Ureter (tissue), 1 donor: ENCODE measurements around the gene PDXP. TPM values are rescaled to one million over a fixed set of nuclear protein-coding genes. Genes with fewer than 3 reads are reported as not detected.
"Not testable (repeated sequence)": the region's sequence is repeated elsewhere in the genome, so short reads cannot be mapped to it uniquely, and the experiment has no call there.

ENCODE experiments used
- DNase-seq: peaks from one replicate; pipeline ENCODE4 v3.0.0-alpha.2; 2020; ENCODE audit warnings: low spot score
- total RNA-seq: library from RNA; stranded (reverse); gene quantifications from one replicate; pipeline ENCODE4 v1.2.4, GENCODE V29; 2023
- donor health status: DM: yes; HTN: yes; CAD: no.

Gene PDXP
- total RNA-seq, 1 donor from 2014 or later = 5.2 TPM

DNA sequence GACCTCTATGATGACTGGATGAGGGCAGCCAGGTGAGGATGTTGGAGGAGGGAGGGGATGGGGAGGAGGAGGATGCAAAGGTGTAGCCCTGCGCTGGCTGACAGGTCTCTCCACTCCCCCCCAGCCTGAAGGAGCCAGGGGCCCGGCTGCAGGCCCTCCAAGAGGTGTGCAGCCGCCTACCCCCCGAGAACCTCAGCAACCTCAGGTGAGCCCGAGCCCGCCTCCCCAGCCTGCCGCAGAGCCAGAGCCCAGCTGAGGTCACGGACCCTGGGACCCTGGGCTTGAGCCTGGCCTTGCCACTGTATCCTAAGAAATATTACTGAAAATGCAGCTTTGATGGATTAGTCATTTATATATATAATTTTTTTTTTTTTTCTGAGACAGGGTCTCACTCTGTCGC is 11.2 kb upstream of the PDXP start:
- no peak for DNase-seq

DNA sequence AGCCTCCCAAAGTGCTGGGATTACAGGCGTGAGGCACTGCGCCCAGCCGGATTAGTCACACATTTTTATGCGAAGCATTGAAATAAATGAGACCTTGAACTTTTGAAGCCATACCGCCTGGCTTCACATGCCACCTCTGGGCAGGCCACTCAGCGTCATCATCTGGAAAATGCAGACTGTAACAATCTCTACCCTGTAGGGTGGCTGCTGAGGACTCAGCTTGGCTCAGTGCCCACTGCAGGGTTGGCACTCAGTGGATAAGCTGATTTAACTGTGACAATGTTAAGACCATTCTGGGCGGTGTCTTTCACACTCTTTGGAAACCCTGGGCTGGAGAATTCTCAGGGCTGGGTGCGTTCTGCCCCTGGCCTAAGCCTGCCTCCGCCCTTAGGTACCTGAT is 10.6 kb upstream of the PDXP start:
- no peak for DNase-seq

DNA sequence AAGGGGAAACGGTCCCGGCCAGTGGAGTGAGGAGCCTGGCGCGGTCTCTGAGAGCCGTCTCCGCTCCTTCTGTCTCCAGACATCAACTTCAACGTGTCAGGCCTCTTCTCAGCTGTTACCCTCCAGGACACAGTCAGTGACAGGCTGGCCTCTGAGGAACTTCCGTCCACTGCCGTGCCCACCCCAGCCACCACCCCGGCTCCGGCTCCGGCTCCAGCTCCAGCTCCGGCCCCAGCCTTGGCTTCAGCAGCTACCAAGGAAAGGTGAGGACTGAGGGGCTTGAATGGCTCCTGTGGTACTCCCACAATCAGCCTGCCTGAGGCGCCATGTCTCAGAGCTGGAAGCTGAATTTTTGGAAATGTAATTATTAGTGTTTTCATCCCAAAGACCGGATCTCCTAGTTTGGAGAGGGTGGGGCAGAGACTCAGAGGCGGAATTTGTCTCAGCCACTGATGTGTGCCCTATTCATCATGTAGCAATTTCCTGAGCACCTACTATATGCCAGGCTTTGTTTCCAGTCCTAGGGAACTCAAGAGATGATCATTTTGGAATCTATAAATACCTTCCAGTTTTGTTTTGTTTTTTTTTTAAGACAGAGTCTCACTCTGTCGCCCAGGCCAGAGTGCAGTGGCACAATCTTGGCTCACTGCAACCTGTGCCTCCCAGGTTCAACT is 7.9 kb upstream of the PDXP start:
- DNase-seq = no peak

DNA sequence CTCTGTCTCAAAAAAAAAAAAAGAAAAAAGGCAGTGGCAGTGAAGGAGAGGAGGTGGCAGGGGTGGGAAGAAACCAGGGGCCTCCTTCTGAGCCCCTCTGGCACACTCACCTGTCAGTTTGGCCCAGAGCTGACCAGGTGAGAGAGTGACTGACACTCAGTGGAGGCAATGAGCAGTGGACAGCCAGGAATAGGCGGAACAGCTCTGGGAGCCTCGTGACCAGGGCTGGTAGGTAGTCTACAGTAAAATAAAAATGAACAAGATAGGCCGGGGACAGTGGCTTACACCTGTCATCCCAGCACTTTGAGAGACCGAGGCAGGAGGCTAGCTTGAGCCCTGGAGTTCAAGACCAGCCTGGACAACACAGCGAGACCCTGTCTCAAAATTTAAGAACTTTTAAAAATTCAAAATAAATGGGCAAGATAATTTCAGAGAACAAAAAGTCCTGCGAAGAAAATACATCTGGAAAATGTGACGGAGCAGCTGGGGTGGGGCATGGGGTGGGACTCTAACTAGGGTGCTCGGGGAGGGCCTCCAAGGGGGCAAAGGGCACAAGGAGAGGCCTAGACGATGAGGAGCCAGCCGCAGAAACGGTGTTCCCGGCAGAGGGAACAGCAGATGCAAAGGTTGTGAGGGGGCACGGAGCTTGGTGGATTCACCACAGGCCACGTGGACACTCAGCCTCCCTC is 3.8 kb upstream of the PDXP start:
- DNase-seq = no peak

DNA sequence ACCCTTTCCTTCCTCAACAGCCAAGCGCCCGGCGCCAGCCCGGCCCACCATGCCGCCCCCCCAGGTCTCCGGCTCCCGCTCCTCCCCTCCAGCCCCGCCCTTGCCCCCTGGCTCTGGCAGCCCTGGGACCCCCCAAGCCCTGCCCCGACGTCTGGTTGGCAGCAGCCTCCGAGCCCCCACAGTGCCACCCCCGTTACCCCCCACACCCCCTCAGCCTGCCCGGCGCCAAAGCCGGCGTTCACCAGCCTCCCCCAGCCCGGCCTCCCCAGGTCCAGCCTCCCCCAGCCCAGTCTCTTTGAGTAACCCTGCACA is 3.3 kb upstream of the PDXP start:
- DNase-seq = no peak

DNA sequence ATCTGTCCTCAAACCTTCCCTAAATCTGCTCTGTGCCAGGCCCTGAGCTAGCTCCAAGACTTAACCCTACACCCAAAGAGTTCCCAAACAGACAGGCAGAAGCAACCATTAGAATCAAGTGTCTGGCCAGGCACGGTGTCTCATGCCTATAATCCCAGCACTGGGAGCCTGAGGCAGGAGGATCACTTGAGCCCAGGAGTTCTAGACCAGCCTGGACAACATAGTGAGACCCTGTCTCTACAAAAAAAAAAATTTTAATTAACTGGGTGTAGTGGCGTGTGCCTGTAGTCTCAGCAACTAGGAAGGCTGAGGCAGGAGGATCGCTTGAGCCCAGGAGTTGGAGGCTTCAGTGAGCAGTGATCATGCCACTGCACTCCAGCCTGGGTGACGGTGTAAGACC is 1.9 kb upstream of the PDXP start:
- not testable (repeated sequence) for DNase-seq

DNA sequence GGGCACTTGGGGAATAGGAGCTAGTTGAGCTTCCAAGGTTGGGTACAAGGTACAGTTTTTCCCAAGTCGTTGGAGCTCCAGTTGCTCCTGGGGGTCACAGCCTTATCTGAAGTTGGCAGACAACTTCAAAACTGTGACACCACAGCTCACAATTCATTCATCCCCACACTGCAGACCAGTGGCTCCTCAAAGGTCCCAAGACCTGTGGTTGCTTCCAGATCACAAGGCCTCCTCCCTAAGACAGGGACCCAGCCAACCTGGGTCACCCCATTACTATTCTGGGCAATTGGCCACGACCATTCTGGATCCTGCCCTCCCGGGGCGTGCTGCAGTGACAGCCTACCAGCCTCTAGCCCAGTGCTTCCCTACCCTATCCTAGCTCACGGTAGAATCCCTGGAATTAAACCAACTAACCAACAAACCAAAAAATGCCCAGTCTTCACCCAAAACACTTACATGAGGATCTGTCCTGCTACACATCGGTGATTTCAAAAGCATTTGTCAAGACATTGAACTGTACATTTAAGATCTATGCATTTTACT is 862 bp upstream of the PDXP start:
- no peak for DNase-seq

DNA sequence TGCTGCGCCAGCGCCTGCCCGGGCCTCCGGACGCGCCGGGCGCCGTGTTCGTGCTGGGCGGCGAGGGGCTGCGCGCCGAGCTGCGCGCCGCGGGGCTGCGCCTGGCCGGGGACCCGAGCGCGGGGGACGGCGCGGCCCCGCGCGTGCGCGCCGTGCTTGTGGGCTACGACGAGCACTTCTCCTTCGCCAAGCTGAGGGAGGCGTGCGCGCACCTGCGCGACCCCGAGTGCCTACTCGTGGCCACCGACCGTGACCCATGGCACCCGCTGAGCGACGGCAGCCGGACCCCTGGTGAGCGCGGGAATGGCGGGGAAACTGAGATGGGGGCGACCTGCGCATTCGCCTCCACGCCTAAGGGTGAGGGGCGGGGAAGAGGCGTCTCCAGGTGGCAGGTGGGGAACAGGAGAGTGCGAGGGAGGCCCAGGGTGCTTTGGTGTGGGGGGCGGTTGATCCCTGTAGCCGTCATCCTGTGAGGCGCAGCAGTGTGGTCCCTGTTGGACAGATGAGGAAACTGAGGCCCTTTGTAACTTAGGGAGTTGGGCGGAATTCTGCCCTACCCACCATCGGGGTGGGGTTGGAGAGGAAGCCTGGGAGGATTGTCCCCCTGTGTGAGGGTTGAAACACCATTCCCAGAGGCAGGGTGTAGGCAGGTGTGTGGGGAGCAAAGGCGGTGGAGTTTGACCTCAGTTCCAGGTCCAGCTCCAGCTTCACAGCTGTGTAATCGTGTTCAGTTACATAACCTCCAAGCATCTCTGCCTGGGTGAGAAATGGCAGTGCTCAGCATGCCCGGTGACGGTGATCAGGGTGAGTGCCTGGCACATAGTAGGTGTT is 758 bp downstream of the PDXP start:
- DNase-seq = no peak

DNA sequence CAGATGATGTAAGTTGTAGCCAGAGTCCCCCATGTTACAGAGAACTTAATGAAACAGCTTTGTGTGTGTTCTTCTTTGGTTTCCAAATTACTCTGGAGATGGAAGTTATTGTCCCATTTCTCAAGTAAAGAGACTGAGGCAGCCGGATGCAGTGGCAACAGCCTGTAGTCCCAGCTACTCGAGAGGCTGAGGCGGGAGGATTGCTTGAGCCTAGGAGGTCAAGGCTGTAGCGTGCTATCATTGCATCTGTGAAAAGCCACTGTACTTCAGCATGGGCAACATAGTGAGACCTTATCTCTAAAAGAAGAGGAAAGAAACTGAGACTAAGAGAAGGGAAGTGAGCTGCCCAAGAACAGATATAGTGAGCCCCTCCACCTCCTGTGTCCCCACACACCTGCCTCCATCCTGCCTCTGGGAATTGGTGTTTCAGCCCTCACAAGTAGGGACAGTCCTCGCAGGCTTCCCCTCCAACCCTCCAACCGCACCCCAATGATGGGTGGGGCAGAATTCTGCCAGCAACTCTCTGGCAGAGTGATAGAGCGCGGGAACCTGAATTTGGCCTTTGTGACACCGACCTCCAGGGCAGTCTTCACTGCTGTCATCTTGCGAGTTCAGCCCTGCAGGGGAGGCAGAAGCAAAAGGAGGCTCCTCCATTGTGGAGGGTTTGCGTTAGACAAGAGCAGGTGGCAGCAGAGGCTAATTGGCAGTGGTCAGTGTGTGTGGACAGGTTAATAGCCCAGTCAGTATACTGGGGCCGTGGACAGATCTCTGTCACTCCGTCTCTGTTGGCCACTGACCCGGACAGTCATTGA is 1.6 kb downstream of the PDXP start:
- no peak for DNase-seq

DNA sequence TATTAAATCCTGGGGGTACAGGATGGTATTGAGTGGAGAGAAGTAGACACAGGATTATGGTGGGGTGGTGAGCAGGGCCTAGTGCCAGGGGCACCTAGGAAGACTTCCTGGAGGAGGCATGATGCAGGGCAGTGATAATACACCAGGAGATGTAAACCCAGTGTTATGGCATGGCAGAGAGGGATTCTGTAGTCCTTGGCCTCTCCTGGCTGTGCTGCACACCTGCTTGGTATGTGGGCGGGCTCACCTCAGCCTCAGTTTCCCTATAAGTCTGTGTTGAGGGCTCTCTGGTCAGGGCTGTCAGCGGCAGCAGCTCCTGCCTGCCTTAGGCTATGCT is 2.2 kb downstream of the PDXP start:
- DNase-seq = no peak

DNA sequence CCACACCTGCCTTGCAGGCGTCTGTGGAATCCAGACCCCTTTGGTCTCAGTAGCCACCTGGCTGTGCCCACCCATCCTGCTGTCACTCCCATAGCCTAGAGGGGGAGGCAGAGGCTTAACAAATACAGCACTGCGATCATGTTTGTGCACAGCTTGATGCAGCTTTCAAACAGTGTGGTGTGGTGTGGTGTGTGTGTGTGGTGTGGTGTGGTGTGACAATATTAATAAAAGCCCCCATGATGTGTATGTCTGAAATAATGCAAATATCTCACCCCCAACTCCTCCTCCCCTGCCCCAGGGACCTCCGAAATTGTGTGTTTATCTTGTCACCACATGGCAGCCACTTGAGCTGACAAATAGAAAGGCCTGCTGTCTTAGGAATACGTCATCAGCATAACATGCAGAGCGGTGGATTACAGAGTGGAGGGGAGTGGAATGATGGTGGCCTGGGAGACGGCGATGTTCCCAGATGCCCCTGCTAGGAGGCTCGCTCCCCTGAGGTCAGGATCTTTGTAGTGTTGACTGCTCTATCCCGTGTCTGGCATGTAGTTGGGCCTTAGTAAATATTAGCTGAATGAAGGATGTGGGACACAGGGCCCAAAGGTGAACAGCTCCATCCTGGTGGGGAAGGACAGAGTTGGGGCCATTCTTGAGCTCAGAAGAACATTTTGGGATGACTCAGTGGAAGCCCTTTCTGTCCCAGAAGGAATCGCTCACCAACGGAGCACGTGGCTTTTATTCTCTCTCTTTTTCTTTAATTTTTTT is 2.8 kb downstream of the PDXP start:
- no peak for DNase-seq

DNA sequence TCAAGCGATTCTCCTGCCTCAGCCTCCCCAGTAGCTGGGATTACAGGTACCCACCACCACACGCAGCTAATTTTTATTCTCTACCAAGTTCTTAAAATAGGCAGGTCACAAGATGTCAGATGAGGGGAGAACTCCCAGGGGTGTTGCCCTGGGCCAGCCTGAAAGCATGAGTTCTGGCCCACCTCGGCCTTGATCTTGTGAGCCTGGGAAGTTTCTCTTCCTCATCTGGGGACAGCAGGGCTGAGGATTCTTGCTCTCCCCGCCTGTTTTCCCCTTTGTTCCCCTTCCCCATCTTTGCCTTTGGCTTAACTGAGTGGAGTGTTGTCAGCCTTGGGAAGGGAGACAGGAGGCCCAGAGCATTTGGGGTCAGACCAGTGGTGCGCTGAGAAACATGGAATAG is 3.5 kb downstream of the PDXP start:
- no peak for DNase-seq

DNA sequence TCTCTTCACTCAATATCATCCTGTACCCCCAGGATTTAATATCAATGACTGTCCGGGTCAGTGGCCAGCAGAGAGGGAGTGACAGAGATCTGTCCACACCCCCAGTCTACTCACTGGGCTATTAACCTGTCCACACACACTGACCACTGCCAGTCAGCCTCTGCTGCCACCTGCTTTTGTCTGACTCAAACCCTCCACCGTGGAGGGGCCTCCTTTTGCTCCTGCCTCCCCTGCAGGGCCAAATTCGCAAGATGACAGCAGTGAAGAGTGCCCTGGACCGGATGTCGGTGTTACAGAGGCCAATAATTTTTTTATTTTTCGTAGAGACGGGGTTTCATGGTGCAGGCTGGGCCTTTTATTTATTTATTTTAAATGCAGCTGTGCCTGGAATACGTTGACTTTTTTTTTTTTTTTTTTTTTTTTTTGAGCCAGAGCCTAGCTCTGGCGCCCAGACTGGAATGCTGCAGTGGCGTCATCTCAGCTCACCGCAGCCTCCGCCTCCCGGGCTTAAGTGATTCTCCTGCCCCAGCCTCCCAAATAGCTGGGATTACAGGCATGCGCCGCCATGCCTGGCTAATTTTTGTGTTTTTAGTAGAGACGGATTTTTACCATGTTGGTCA is 5.1 kb downstream of the PDXP start:
- no peak for DNase-seq

DNA sequence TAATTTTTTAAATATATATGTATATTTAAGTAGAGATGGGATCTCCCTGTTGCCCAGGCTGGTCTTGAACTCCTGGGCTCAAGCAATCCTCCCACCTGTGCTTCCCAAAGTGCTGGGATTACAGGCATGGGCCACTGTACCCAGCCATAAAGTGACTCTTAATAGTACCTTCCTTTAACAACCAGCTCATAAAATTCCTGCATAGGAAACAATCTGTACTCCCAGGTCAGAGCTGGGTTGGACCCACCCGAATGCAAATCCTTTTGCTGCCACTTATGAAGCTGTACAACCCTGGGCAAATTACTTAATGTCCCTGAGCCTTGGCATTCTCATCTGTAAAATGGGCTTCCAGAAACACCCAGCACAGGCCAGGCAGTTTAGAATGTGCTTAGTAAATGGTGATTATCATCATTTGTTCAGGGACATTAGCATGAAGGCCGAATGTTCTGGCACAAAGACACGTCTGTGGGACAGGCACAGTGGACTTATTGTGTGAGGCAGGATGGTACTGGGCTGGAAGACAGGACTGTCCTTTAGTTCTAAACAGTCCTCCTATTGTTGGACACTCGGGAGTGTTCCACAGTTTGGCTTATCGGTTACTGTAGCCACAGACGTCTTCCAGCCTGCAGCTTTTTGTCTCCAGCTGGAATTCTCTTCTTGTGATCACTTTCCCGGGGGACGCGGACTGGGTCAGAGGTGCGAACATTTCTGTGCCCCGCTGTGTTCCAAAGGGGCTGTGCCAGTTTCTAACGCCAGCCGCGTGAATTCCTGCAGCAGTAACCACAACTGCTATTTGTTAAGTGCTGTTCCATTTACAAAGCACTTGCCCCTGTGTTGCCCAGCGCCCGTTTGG is 6.0 kb downstream of the PDXP start:
- no peak for DNase-seq

DNA sequence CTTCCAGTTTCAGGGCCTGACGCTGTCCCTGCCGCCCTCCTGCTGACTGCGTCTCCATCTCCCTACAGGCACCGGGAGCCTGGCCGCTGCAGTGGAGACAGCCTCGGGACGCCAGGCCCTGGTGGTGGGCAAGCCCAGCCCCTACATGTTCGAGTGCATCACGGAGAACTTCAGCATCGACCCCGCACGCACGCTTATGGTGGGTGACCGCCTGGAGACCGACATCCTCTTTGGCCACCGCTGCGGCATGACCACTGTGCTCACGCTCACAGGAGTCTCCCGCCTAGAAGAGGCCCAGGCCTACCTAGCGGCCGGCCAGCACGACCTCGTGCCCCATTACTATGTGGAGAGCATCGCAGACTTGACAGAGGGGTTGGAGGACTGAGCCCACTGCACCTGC is 7.0 kb downstream of the PDXP start:
- DNase-seq = no peak

DNA sequence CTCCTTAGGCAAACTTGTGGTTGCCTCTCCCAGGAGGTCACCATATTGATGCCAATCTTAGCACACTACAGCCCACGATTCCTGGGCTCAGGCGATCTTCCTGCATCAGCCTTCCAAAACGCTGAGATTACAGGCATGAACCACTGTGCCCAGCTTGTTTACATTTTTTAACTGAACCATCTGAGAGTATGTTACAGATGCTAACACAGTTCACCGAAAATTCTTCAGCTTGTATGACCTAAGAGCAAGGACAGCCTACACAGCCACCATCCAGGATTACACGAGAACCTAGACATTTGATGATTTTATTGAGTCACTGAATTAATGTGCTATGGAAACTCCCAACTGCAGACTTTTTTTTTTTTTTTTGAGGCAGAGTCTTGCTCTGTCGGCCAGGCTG is 11.1 kb downstream of the PDXP start:
- no peak for DNase-seq

DNA sequence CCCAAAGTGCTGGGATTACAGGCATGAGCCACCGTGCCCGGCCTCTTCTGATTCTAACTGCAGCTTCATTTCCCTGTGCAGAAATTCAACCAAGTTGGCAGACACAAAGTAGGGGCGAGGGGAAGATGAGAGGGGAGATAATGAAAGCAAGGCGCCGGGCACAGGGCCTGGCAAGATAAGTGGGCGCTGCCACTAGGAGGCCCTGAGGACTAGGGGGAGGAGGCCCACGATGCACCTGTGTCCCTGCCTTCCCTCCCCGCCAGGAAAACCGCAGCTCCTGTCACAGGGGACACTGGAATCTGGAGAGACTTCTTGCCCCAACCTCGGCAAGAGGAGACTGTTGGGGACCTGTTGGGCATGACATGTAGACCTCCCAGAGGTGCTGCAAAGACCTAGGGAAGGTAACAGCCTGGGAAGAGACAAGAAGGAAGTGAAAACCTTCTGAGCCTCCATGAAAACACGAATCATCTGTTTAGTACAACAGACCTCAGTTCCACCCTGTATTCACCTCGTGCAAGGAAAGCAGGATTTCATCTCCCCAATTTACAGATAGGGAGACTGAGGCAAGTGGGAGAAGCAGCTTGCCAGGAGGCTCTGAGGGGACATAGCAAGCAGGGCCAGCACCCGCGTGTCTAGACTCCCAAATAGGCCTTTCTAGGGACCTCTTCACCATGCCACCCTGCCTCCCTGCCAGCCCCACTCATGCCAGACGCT is 13.8 kb downstream of the PDXP start:
- no peak for DNase-seq

DNA sequence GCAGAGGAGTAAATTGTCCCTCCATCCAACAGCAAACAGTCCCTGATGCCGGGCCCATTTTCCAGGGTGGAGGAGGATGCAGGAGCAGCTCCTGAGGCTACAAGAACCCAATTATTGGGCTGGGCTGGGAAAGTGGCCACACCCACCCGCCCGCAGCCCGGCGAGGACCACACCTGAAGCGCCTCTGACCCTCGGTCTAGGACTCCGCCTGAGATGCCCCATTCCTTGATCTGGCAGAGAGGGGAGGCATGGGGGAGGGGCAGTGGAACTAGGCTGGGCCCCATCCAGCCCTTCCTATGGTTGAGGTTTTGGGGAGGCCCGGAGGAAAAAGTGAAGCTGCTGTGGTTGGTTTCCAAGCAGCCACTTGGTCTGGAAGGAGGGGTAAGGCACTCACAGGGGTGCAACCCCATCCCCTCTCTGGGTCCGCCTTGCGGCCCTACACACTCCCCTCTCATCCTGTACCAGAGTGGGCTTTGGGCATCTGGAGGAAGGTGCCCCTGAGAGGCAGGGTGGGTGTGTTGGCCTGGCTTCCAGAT is 14.5 kb downstream of the PDXP start:
- DNase-seq = no peak

DNA sequence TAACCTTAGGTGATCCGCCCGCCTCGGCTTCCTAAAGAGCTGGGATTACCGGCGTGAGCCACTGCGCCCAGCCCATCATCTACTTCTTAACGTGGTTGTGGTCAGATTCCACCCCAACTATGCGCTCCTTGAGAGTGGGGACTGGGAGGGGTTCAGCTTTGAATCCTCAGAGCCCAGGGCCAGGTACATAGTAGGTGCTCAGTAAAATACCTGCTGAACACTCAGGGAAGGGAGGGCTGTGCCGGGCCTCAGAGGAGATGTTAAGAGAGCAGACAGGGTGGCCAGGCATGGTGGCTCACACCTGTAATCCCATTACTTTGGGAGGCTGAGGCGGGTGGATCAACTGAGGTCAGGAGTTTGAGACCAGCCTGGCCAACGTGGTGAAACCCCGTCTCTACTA is 15.7 kb downstream of the PDXP start:
- no peak for DNase-seq
